Kidney (tissue), 14 donors: Measurements from ENCODE around the gene PRRX2. TPM values are rescaled to one million over a fixed set of nuclear protein-coding genes. Genes with fewer than 3 reads are reported as not detected.

ENCODE experiments used
- DNase-seq, 5 donors: peaks; one replicate each; pipeline ENCODE4 v3.0.0-alpha.2; 2013 to 2020
- FAIRE-seq: peaks from 2 replicates; lab custom pipeline; 2012; peaks lifted over from hg19 to GRCh38; lab: Jason Lieb, UNC
- H3K27ac ChIP-seq, 2 donors: one replicate each; pipeline ENCODE4 v1.7.0; 2013; ENCODE audit warnings: low read depth in 2 of 2, low read length in 2 of 2, inconsistent platforms in 1 of 2
- H3K27me3 ChIP-seq: one replicate; pipeline ENCODE4 v1.7.1; 2013; ENCODE audit warnings: low read length, inconsistent platforms; ENCODE audit not compliant: control insufficient read depth, insufficient read depth
- H3K36me3 ChIP-seq, 3 donors: one replicate each; pipeline versions ENCODE4 v1.7.0 to v1.7.1; 2013; ENCODE audit warnings: low read length in 3 of 3, control low read depth in 1 of 3, inconsistent platforms in 1 of 3; ENCODE audit not compliant: insufficient read depth in 3 of 3, control insufficient read depth in 2 of 3
- H3K4me1 ChIP-seq, 3 donors: one replicate each; pipeline versions ENCODE4 v1.7.0 to v1.7.1; 2013; ENCODE audit warnings: low read length in 3 of 3, inconsistent platforms in 1 of 3, low read depth in 1 of 3; ENCODE audit not compliant: control insufficient read depth in 2 of 3, insufficient read depth in 2 of 3
- H3K4me3 ChIP-seq, 3 donors: one replicate each; pipeline versions ENCODE4 v1.7.0 to v1.8.1; 2013; ENCODE audit warnings: low read length in 3 of 3, control low read depth in 1 of 3, inconsistent platforms in 1 of 3
- H3K9ac ChIP-seq, 3 donors: one replicate each; pipeline versions ENCODE4 v1.7.0 to v1.7.1; 2013; ENCODE audit warnings: low read length in 3 of 3, control low read depth in 1 of 3, inconsistent platforms in 1 of 3
- H3K9me3 ChIP-seq, 3 donors: one replicate each; pipeline versions ENCODE4 v1.7.0 to v1.7.1; 2013; ENCODE audit warnings: low read length in 3 of 3, control low read depth in 1 of 3, inconsistent platforms in 1 of 3; ENCODE audit not compliant: control insufficient read depth in 2 of 3, insufficient read depth in 1 of 3
- CTCF ChIP-seq: IDR thresholded peaks from 3 replicates; pipeline ENCODE4 v1.5.1; 2012; ENCODE audit warnings: mild to moderate bottlenecking, moderate library complexity, borderline replicate concordance; ENCODE audit not compliant: insufficient read depth; ENCODE audit errors: extremely low read depth
- intact Hi-C: fragments of 100-400 bp; cut with DNase I; formaldehyde crosslinking; loops from one replicate; pipeline ENCODE4 v1.11.1; 2022
- polyA plus RNA-seq: library from polyadenylated mRNA; stranded (reverse); fragments of 350-450 nt; fragmentation: Illumina TruSeq; extraction: RNeasy Lipid Tissue Mini Kit (QIAGEN cat#74804); gene quantifications from one replicate; pipeline ENCODE4 v1.2.3, GENCODE V29; 2014; ENCODE audit warnings: low read depth, low replicate concordance; ENCODE audit not compliant: insufficient read depth
- total RNA-seq: library from RNA; stranded (reverse); fragmentation: NEBNext Ultra II Directional; extraction: Animal tissue kit (Norgen Biotek cat#: 25700); gene quantifications from one replicate; pipeline ENCODE4 v1.2.1, GENCODE V29; 2021
- donor health status: control.
- donor health status: control.
- donor health status: control.
- donor health status: control.
- donor health status: control.
- donor health status: DM: yes; HTN: yes; CAD: no.
- donor health status: Normal renal cell carcinoma (clear cell type).

Gene PRRX2
- total and polyA plus RNA-seq, 2 donors from 2014 or later, result 1.8 to 2.3 TPM

GRCh38 chr9:129620669-129621295 lies 44.7 kb upstream of the PRRX2 start, which contains the start of gene C9orf50:
TSS of gene C9orf50 (minus strand) at chr9:129621101. CDS start at chr9:129620574, 527 bp downstream.
- intact Hi-C loops, result no loop called here
- DNase-seq, result no peak
- FAIRE-seq, result no peak
- H3K4me1 ChIP-seq, result peaks cover 0 to 5% (median 4%) of the 10 kb centered on the region in 3 donors
- H3K9ac ChIP-seq, result peak within 1 kb of the TSS in 2 of 3 donors; percentile 24 to 58
- H3K27me3 ChIP-seq, result no peaks in the 10 kb centered on the region
- TF ChIP-seq CTCF, result no peak
- H3K36me3 ChIP-seq, result no peaks in the 10 kb centered on the region
- H3K27ac ChIP-seq, result no peak within 1 kb of the TSS
- H3K4me3 ChIP-seq, result peak within 1 kb of the TSS; percentile 14 to 59 (median 38)
- no peaks in the 10 kb centered on the region for H3K9me3 ChIP-seq

- Histone ChIP-seq H3K36me3 (no peaks in the 10 kb centered on the region), H3K27ac (no peak overlapping the region), H3K4me3 (no peak overlapping the region), H3K9me3 (no peaks in the 10 kb centered on the region), H3K27me3 (no peaks in the 10 kb centered on the region), H3K9ac (no peak overlapping the region), H3K4me1 (peaks cover 0 to 18% (median 4%) of the 10 kb centered on the region in 3 donors)
- TF ChIP-seq CTCF, result no peak
- FAIRE-seq (no peak), DNase-seq (no peak)
- intact Hi-C loops, result no loop called here
Measured at GRCh38 chr9:129623331-129623730, 42.1 kb upstream of the PRRX2 start.

GRCh38 chr9:129624168-129624759 lies 41.2 kb upstream of the PRRX2 start:
- peaks cover 0 to 24% (median 4%) of the 10 kb centered on the region in 3 donors for H3K4me1 ChIP-seq
- H3K9me3 ChIP-seq, result no peaks in the 10 kb centered on the region
- intact Hi-C loops, result no loop called here
- peak in 2 of 5 donors; percentile 68 to 72 for DNase-seq
- TF ChIP-seq CTCF, result peak; percentile 56
- FAIRE-seq, result no peak
- no peak overlapping the region for H3K9ac ChIP-seq
- H3K27me3 ChIP-seq, result no peaks in the 10 kb centered on the region
- H3K4me3 ChIP-seq, result no peak overlapping the region
- H3K36me3 ChIP-seq, result no peaks in the 10 kb centered on the region
- no peak overlapping the region for H3K27ac ChIP-seq
